Cardiac fibroblast (primary cell): Measurements from ENCODE around the gene RPS26.
"Not testable (repeated sequence)": the region's sequence is repeated elsewhere in the genome, so short reads cannot be mapped to it uniquely, and the experiment has no call there.

ENCODE experiments used
- DNase-seq, 2 donors: peaks; one replicate each; pipeline versions ENCODE4 v3.0.0 to v3.0.0-alpha.2; 2010; ENCODE audit warnings: low read depth in 2 of 2
- H3K4me3 ChIP-seq, 2 donors: replicated peaks in 1 of 2; 1 replicate in 1 of 2; 2 replicates in 1 of 2; pipeline ENCODE4 v1.5.1; 2011; ENCODE audit warnings: low read depth in 2 of 2, low read length in 2 of 2, mild to moderate bottlenecking in 2 of 2, moderate library complexity in 1 of 2
- CTCF ChIP-seq: IDR thresholded peaks from one replicate; pipeline ENCODE4 v1.5.1; 2011; ENCODE audit warnings: low read depth, mild to moderate bottlenecking, low read length, inconsistent platforms

Gene RPS26

GRCh38 chr12:56040151-56040550, 1.6 kb upstream of the RPS26 start:
- no peak for DNase-seq
- no peak overlapping the region for H3K4me3 ChIP-seq
- TF ChIP-seq CTCF, result no peak

DNA sequence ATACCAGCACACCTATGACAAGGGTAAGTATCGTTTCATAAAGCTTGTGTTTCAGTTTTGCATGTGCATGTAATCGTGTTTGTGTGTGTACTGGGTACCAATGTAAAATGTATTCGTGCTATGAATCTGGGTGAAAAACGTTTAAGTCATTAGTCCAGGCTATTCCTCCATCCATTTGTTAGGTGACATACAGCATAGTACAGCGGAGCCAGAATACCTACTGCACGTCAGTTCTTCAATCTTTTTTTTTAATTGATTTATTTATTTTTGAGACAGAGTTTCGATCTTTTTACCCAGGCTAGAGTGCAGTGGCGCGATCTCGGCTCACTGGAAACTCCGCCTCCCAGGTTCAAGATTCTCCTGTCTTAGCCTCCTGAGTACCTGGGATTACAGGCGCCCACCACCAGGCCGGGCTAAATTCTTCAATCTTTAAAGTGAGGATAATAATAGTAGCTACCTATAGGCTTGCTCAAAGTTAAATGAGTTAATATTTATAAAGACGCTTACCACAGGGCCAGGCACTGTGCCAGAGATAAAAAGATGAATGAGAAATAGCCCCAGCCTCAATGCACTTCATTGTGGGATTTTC, 661 bp upstream of the RPS26 start:
- peak overlapping the region; percentile 27 to 94 for H3K4me3 ChIP-seq
- no peak for DNase-seq
- no peak for TF ChIP-seq CTCF

GRCh38 chr12:56042430-56042813, 704 bp downstream of the RPS26 start:
- not testable (repeated sequence) for DNase-seq
- peak overlapping the region; percentile 85 to 94 for H3K4me3 ChIP-seq

GRCh38 chr12:56042843-56043242, 1.1 kb downstream of the RPS26 start:
- DNase-seq, result no peak
- H3K4me3 ChIP-seq, result peak overlapping the region; percentile 85 to 94

DNA sequence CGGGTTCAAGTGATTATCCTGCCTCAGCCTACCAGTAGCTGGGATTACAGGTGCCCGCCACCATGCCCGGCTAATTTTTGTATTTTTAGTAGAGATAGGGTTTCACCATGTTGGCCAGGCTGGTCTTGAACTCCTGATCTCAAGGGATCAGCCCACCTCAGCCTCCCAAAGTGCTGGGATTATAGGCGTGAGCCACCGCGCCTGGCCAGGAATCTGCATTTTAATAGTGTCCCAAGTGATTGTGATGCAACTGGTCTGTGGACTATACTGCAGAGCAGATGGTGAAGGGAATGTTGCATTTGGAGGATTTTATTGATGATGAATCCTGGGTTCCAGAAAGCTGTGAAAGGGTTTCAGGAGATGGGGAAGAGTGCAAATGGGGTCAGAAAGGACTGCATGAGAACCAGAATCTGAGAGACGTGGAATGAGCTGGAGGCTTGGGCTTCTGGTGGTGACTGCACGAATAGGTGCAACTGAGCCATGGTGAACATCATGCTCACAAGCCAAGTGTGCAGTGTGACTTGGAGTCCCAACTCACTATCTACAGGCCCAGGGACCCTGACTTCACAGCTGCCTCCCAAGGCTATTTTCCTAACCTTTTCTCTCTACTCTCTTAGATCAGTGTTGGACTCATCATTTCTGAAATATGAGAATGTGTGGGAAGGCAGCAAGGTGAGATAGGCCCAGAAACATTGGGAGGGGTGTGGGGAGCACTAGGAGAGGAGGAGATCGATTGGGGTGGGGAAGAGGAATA, 4.5 kb downstream of the RPS26 start:
- TF ChIP-seq CTCF, result no peak
- H3K4me3 ChIP-seq, result no peak overlapping the region
- DNase-seq, result no peak

More at GRCh38 chr12:56042843-56043242, 1.1 kb downstream of the RPS26 start:
- no peak for TF ChIP-seq CTCF

GRCh38 chr12:56053407-56053893, 11.7 kb downstream of the RPS26 start:
- TF ChIP-seq CTCF, result no peak
- H3K4me3 ChIP-seq, result no peak overlapping the region
- no peak for DNase-seq

DNA sequence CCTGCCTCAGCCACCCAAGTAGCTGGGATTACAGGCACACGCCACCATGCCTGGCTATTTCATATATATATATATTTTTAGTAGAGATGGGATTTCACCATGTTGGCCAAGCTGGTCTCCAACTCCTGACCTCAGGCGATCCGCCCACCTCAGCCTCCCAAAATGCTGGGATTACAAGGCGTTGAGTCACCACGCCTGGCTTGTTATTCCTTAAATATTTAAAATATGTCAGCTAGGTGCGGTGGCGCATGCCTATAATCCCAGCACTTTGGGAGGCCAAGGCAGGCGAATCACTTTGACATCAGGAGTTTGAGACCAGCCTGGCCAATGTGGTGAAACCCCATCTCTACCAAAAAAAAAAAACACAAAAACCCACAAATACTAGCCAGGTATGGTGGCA, 18.2 kb downstream of the RPS26 start:
- DNase-seq, result peak; percentile 29 to 78
- H3K4me3 ChIP-seq, result not testable (repeated sequence)
